IMR-90 (cell line): ENCODE measurements around the gene SFTPB. TPM values are rescaled to one million over a fixed set of nuclear protein-coding genes. Genes with fewer than 3 reads are reported as not detected.

Source experiments
- ATAC-seq: fragments of 200-7000 bp; cut with Tn5 transposase; 2 replicates; pipeline ENCODE4 v1.9.1; 2020; ENCODE audit warnings: low read depth, mild to moderate bottlenecking, moderate library complexity
- BruUV-seq: library from RNA; stranded (reverse); fragments of 400-500 nt; replicated peaks from 2 replicates; lab custom pipeline; 2021; lab: Mats Ljungman, UMichigan
- CTCF ChIA-PET: fragments of 300-600 bp; formaldehyde crosslinking; extraction: SDS; loops from one replicate; lab custom pipeline; 2021; ENCODE audit warnings: antibody characterized with exemption; lab: Yijun Ruan, JAX
- POLR2A ChIA-PET: fragments of 300-600 bp; sonication (Branson Sonifier 250); formaldehyde crosslinking; loops from one replicate; lab custom pipeline; 2022; ENCODE audit warnings: antibody characterized with exemption; ENCODE audit not compliant: unreplicated experiment; lab: Charles Lee
- DNase-seq: peaks from one replicate; pipeline ENCODE4 v3.0.0; 2013
- H2AFZ ChIP-seq: replicated peaks from 2 replicates; pipeline ENCODE3; 2013; ENCODE audit warnings: low read length, mild to moderate bottlenecking; ENCODE audit not compliant: poor library complexity
- H2AK5ac ChIP-seq: 2 replicates; pipeline ENCODE4 v1.6.1; 2013; ENCODE audit warnings: low read depth, low read length, inconsistent platforms
- H2AK9ac ChIP-seq: replicated peaks from 2 replicates; pipeline ENCODE3; 2013; ENCODE audit warnings: mild to moderate bottlenecking, low read depth, low read length, moderate library complexity; ENCODE audit not compliant: poor library complexity
- H2BK120ac ChIP-seq: 2 replicates; pipeline ENCODE4 v1.6.1; 2013; ENCODE audit warnings: low read depth, low read length, inconsistent platforms
- H2BK15ac ChIP-seq: 3 replicates; pipeline ENCODE4 v1.6.1; 2013; ENCODE audit warnings: low read depth, low read length, inconsistent platforms
- H2BK20ac ChIP-seq: 2 replicates; pipeline ENCODE4 v1.6.1; 2013; ENCODE audit warnings: low read depth, mild to moderate bottlenecking, inconsistent platforms, low read length, moderate library complexity
- H2BK5ac ChIP-seq: 2 replicates; pipeline ENCODE4 v1.6.1; 2013; ENCODE audit warnings: mild to moderate bottlenecking, low read depth, low read length, inconsistent platforms; ENCODE audit not compliant: poor library complexity, severe bottlenecking
- H3K14ac ChIP-seq: replicated peaks from 2 replicates; pipeline ENCODE4 v1.6.1; 2013; ENCODE audit warnings: low read depth, low read length, inconsistent platforms
- H3K18ac ChIP-seq: 2 replicates; pipeline ENCODE4 v1.6.1; 2013; ENCODE audit warnings: low read depth, low read length, control low read depth
- H3K23ac ChIP-seq: 2 replicates; pipeline ENCODE4 v1.6.1; 2013; ENCODE audit warnings: low read depth, low read length, inconsistent platforms
- H3K27ac ChIP-seq: 2 replicates; pipeline ENCODE4 v1.5.1; 2013; ENCODE audit warnings: mild to moderate bottlenecking, control low read depth, low read length; ENCODE audit not compliant: insufficient read depth
- H3K27me3 ChIP-seq: 2 replicates; pipeline ENCODE4 v1.6.1; 2013; ENCODE audit warnings: low read length; ENCODE audit not compliant: control insufficient read depth, insufficient read depth
- H3K36me3 ChIP-seq: 2 replicates; pipeline ENCODE4 v1.6.1; 2013; ENCODE audit warnings: low read length, mixed read lengths; ENCODE audit not compliant: control insufficient read depth, insufficient read depth
- H3K4ac ChIP-seq: 2 replicates; pipeline ENCODE4 v1.6.1; 2013; ENCODE audit warnings: low read depth, low read length, inconsistent platforms
- H3K4me1 ChIP-seq: 2 replicates; pipeline ENCODE4 v1.6.1; 2013; ENCODE audit warnings: low read length, mixed read lengths; ENCODE audit not compliant: control insufficient read depth, insufficient read depth
- H3K4me2 ChIP-seq: 2 replicates; pipeline ENCODE4 v1.6.1; 2013; ENCODE audit warnings: low read depth, mild to moderate bottlenecking, control low read depth, low read length, moderate library complexity
- H3K4me3 ChIP-seq: 2 replicates; pipeline ENCODE4 v1.5.1; 2013; ENCODE audit warnings: low read depth, mild to moderate bottlenecking, control low read depth, low read length, moderate library complexity; ENCODE audit not compliant: insufficient read depth
- H3K56ac ChIP-seq: 2 replicates; pipeline ENCODE4 v1.6.1; 2013; ENCODE audit warnings: low read length, inconsistent platforms; ENCODE audit not compliant: insufficient read depth; ENCODE audit errors: extremely low read depth
- H3K79me1 ChIP-seq, 2 experiments: 2 replicates each; pipeline ENCODE4 v1.6.1; 2013; ENCODE audit warnings: low read length in 2 of 2, inconsistent platforms in 1 of 2, low read depth in 1 of 2
- H3K9ac ChIP-seq: 2 replicates; pipeline ENCODE4 v1.6.1; 2013; ENCODE audit warnings: low read depth, low read length, control low read depth
- H3K9me1 ChIP-seq: 2 replicates; pipeline ENCODE4 v1.6.1; 2013; ENCODE audit warnings: low read length, inconsistent platforms; ENCODE audit not compliant: insufficient read depth
- H3K9me3 ChIP-seq: 2 replicates; pipeline ENCODE4 v1.6.1; 2013; ENCODE audit warnings: low read length; ENCODE audit not compliant: control insufficient read depth, insufficient read depth
- H4K20me1 ChIP-seq: 2 replicates; pipeline ENCODE4 v1.6.1; 2013; ENCODE audit warnings: low read length, inconsistent platforms; ENCODE audit not compliant: insufficient read depth
- H4K5ac ChIP-seq: 2 replicates; pipeline ENCODE4 v1.6.1; 2013; ENCODE audit warnings: mild to moderate bottlenecking, low read depth, low read length, control low read depth
- H4K8ac ChIP-seq, 2 experiments: 2 replicates each; pipeline ENCODE4 v1.6.1; 2013; ENCODE audit warnings: low read depth in 2 of 2, low read length in 2 of 2, control low read depth in 1 of 2, inconsistent platforms in 1 of 2
- H4K91ac ChIP-seq: 2 replicates; pipeline ENCODE4 v1.6.1; 2013; ENCODE audit warnings: low read depth, low read length, inconsistent platforms; ENCODE audit not compliant: insufficient read depth
- CEBPB ChIP-seq: IDR thresholded peaks from 2 replicates; pipeline ENCODE4 v1.6.1; 2012; ENCODE audit warnings: low read depth, low read length, improper control_type of control experiment
- CHD1 ChIP-seq: IDR thresholded peaks from 2 replicates; pipeline ENCODE4 v1.6.1; 2012; ENCODE audit warnings: low read depth, low read length, improper control_type of control experiment
- CTCF ChIP-seq: conservative IDR thresholded peaks from 2 replicates; pipeline ENCODE4 v1.5.1; 2012; ENCODE audit warnings: mild to moderate bottlenecking, low read depth, low read length, improper control_type of control experiment
- FOS ChIP-seq: fragments of 150-350 bp; IDR thresholded peaks from 2 replicates; pipeline ENCODE4 v1.6.1; 2016; ENCODE audit warnings: low read depth, low read length
- MAFK ChIP-seq: IDR thresholded peaks from 2 replicates; pipeline ENCODE4 v1.6.1; 2012; ENCODE audit warnings: low read depth, low read length, improper control_type of control experiment
- MAZ ChIP-seq: IDR thresholded peaks from 2 replicates; pipeline ENCODE4 v1.6.1; 2012; ENCODE audit warnings: low read depth, mild to moderate bottlenecking, low read length, improper control_type of control experiment, moderate library complexity, borderline replicate concordance
- MXI1 ChIP-seq: IDR thresholded peaks from 2 replicates; pipeline ENCODE4 v1.6.1; 2012; ENCODE audit warnings: low read depth, mild to moderate bottlenecking, low read length, moderate library complexity, borderline replicate concordance
- NFE2L2 ChIP-seq: fragments of 150-350 bp; IDR thresholded peaks from 2 replicates; pipeline ENCODE4 v1.6.1; 2016; ENCODE audit warnings: low read depth, mild to moderate bottlenecking, low read length
- POLR2A ChIP-seq: IDR thresholded peaks from 2 replicates; pipeline ENCODE4 v1.6.1; 2012; ENCODE audit warnings: mild to moderate bottlenecking, low read depth, low read length
- RCOR1 ChIP-seq: IDR thresholded peaks from 2 replicates; pipeline ENCODE4 v1.6.1; 2012; ENCODE audit warnings: mild to moderate bottlenecking, low read length, improper control_type of control experiment; ENCODE audit not compliant: insufficient replicate concordance
- RFX5 ChIP-seq: IDR thresholded peaks from 2 replicates; pipeline ENCODE4 v1.8.0; 2012; ENCODE audit warnings: low read depth, mild to moderate bottlenecking, low read length, moderate library complexity
- SMC3 ChIP-seq: fragments of 150-350 bp; IDR thresholded peaks from 2 replicates; pipeline ENCODE4 v1.6.1; 2016; ENCODE audit warnings: low read depth, mild to moderate bottlenecking, antibody characterized with exemption, low read length, moderate library complexity
- USF2 ChIP-seq: fragments of 150-350 bp; IDR thresholded peaks from 2 replicates; pipeline ENCODE4 v1.6.1; 2017; ENCODE audit warnings: mild to moderate bottlenecking, antibody characterized with exemption, low read length, low read depth
- WGBS, 2 experiments: methylation state at CpG; one replicate each; pipeline versions ENCODE4 v1.1.5 to v1.1.7; 2013; ENCODE audit warnings: missing lambda C conversion rate in 2 of 2; ENCODE audit not compliant: insufficient read length in 1 of 2; ENCODE audit errors: extremely low coverage in 2 of 2; 5-methylcytosine and 5-hydroxymethylcytosine counted together
- dilution Hi-C: fragments of 300-500 bp; cut with HindIII; formaldehyde crosslinking; loops from one replicate; pipeline ENCODE4 v1.14.3; 2018; ENCODE audit warnings: low sequenced_read_pairs; ENCODE audit not compliant: unreplicated experiment
- in situ Hi-C: fragments of 300-500 bp; cut with MboI; formaldehyde crosslinking; loops from 3 replicates; pipeline ENCODE4 v1.14.3; 2019; ENCODE audit warnings: low sequenced_read_pairs, inconsistent platforms, mixed read lengths
- intact Hi-C: fragments of 100-400 bp; cut with micrococcal nuclease; formaldehyde crosslinking; loops from 2 replicates; pipeline ENCODE4 v1.10.0; 2022
- polyA plus RNA-seq, 3 experiments: library from polyadenylated mRNA; depleted of rRNA; stranded (reverse); fragments of >200 nt; gene quantifications; 2 replicates each; pipeline ENCODE4 v1.2.3, GENCODE V29; 2012; ENCODE audit warnings: low replicate concordance in 1 of 3
- total RNA-seq: library from RNA; depleted of rRNA; stranded (reverse); fragments of >200 nt; gene quantifications from 2 replicates; pipeline ENCODE4 v1.2.3, GENCODE V29; 2012

The SFTPB gene
- total and polyA plus RNA-seq, 2 of the 4 experiments (the other 2 are of a cell fraction): not detected

- Histone ChIP-seq H3K27me3 (peaks cover 6% of the 10 kb centered on the region; the same call in 1 of the 2 replicates), H4K5ac (no peak overlapping the region), H3K23ac (no peak overlapping the region), H3K9me3 (no peaks in the 10 kb centered on the region), H3K14ac (no peak overlapping the region), H4K91ac (no peak overlapping the region; the same call in 1 of the 2 replicates), H2BK5ac (no peak overlapping the region), H3K36me3 (no peaks in the 10 kb centered on the region), H2BK120ac (peak overlapping the region; percentile 8; the same call in 1 of the 2 replicates), H3K9me1 (no peaks in the 10 kb centered on the region), H3K4ac (peak overlapping the region; percentile 15), H3K27ac (no peak overlapping the region), H3K9ac (no peak overlapping the region), H2AK5ac (peak overlapping the region; percentile 53), H4K20me1 (peaks cover 2% of the 10 kb centered on the region; the same call in 1 of the 2 replicates), H2AK9ac (no peak overlapping the region), H3K4me1 (peaks cover 7% of the 10 kb centered on the region), H4K8ac (no peak overlapping the region), H2AFZ (peak overlapping the region; percentile 55), H3K18ac (no peak overlapping the region), H3K79me1 (no peaks in the 10 kb centered on the region), H3K4me2 (no peak overlapping the region), H3K56ac (no peak overlapping the region), H3K4me3 (no peak overlapping the region), H2BK15ac (0 out of 3 replicates have a peak overlapping the region, but pooled peaks have one; percentile 58), H2BK20ac (no peak overlapping the region)
- ATAC-seq (no peak), DNase-seq (no peak)
- dilution Hi-C loops (no loop called here), in situ Hi-C loops (no loop called here), intact Hi-C loops (no loop called here)
- 80% methylated on average over 2 of the region's 11 CpGs; no CpG with 5 or more reads in 1 of the 2 experiments for WGBS, 2 experiments
- BruUV-seq: no TSS peak
- TF ChIP-seq CTCF (no peak), MAZ (no peak), RCOR1 (no peak), MAFK (no peak), NFE2L2 (no peak), FOS (no peak), MXI1 (no peak), CEBPB (no peak), SMC3 (no peak), POLR2A (no peak), RFX5 (no peak), USF2 (no peak), CHD1 (no peak)
- POLR2A ChIA-PET: no interaction called here
- CTCF ChIA-PET: no interaction called here
Measured at GRCh38 chr2:85698184-85698879, 30.3 kb upstream of the SFTPB start.
